Measurements from ENCODE around the gene SEMA4B. TPM values are rescaled to one million over a fixed set of nuclear protein-coding genes. Genes with fewer than 3 reads are reported as not detected.

The SEMA4B gene
- total and polyA plus RNA-seq, 2 experiments from 2014 or later, result 16.7 to 48.2 TPM

GRCh38 chr15:90222547-90222946 lies 21.4 kb downstream of the SEMA4B start:
- Histone ChIP-seq H3K27ac (ENCODE audit: low read depth) (no peak overlapping the region), H3K27me3 (ENCODE audit: insufficient read depth) (no peaks in the 10 kb centered on the region), H4K20me1 (replicated peaks; ENCODE audit: insufficient read depth) (no peaks in the 10 kb centered on the region; the same call in 1 of the 2 replicates), H3K36me3 (ENCODE audit: insufficient read depth) (peaks cover 5% of the 10 kb centered on the region), H3F3A (replicated peaks; ENCODE audit: low read depth) (no peaks in the 10 kb centered on the region), H3K9me2 (ENCODE audit: insufficient read depth) (no peaks in the 10 kb centered on the region), H2AFZ (no peak overlapping the region), H3K4me2 (no peak overlapping the region), H3K79me2 (replicated peaks; ENCODE audit: insufficient read depth) (no peaks in the 10 kb centered on the region), H3K4me3 (no peak overlapping the region), H3K4me1 (ENCODE audit: insufficient read depth) (no peaks in the 10 kb centered on the region; the same call in 1 of the 2 replicates)
- peaks cover 5% of the 10 kb centered on the region for H3K27me3 Mint-ChIP-seq (ENCODE audit: insufficient read depth, low read depth, poor library complexity)
- H3K36me3 Mint-ChIP-seq (ENCODE audit: low read depth), result peaks cover 27% of the 10 kb centered on the region
- no peak overlapping the region for H3K27ac Mint-ChIP-seq
- TF ChIP-seq CREB1 (CRISPR knock-in tag; IDR thresholded peaks at IDR 0.05; ENCODE audit: low read depth) (no peak), ETS1 (IDR thresholded peaks at IDR 0.05) (no peak), STAT1 (IDR thresholded peaks at IDR 0.05; ENCODE audit: unreplicated experiment) (no peak), JUNB (IDR thresholded peaks at IDR 0.05; ENCODE audit: unreplicated experiment) (no peak), NANOG (IDR thresholded peaks at IDR 0.05; ENCODE audit: borderline replicate concordance) (no peak), EZH2phosphoT487 (IDR thresholded peaks at IDR 0.05; ENCODE audit: unreplicated experiment) (no peak), ZNF114 (CRISPR knock-in tag; IDR thresholded peaks at IDR 0.05) (no peak), ZNF462 (CRISPR knock-in tag; IDR thresholded peaks at IDR 0.05) (no peak), EZH2 (IDR thresholded peaks at IDR 0.05; ENCODE audit: low read depth, unreplicated experiment) (no peak), POLR2AphosphoS5 (IDR thresholded peaks at IDR 0.05; ENCODE audit: low read depth) (no peak), ZNF331 (CRISPR knock-in tag; IDR thresholded peaks at IDR 0.05; ENCODE audit: low read depth) (no peak), REST (IDR thresholded peaks at IDR 0.05; ENCODE audit: unreplicated experiment) (no peak), CTCF (conservative IDR thresholded peaks at IDR 0.05; ENCODE audit: low read depth in 2 of 2) (no peak)
- peaks cover 7% of the 10 kb centered on the region for H3K4me1 Mint-ChIP-seq
- no peaks in the 10 kb centered on the region for H3K9me3 Mint-ChIP-seq
- no peak overlapping the region for H3K4me3 Mint-ChIP-seq
- DNase-seq (ENCODE audit: low spot score) (no peak), ATAC-seq (no peak)

Data from GM23338 (cell line).